ENCODE measurements around the gene QRSL1. TPM values are rescaled to one million over a fixed set of nuclear protein-coding genes. Genes with fewer than 3 reads are reported as not detected.

QRSL1 gene
- total RNA-seq, 2 donors from 2014 or later: 16.0 to 21.1 TPM

- DNase-seq: no peak
- intact Hi-C loops (cut with DNase I): no loop called here
- no peak overlapping the region for H3K4me3 ChIP-seq
- H3K36me3 ChIP-seq: no peaks in the 10 kb centered on the region
- TF ChIP-seq CTCF (IDR thresholded peaks at IDR 0.05): no peak
- no peaks in the 10 kb centered on the region for H3K9me3 ChIP-seq
- no peak overlapping the region for H3K27ac ChIP-seq
- no peak overlapping the region for H3K9ac ChIP-seq (ENCODE audit: low read depth in 2 of 2, low read length in 2 of 2)
- H3K27me3 ChIP-seq: no peaks in the 10 kb centered on the region
- H3K4me1 ChIP-seq: peaks cover 11% of the 10 kb centered on the region
Measured at GRCh38 chr6:106714281-106714680, 84.9 kb downstream of the QRSL1 start.

- Histone ChIP-seq H3K36me3 (no peaks in the 10 kb centered on the region), H3K4me1 (peaks cover 11% of the 10 kb centered on the region), H3K4me3 (no peak overlapping the region), H3K27ac (peak overlapping the region; percentile 57), H3K9me3 (no peaks in the 10 kb centered on the region), H3K9ac (ENCODE audit: low read depth in 2 of 2, low read length in 2 of 2) (peak overlapping the region in 1 of 2 donors; percentile 36), H3K27me3 (no peaks in the 10 kb centered on the region)
- peak; percentile 41 for DNase-seq
- TF ChIP-seq CTCF (IDR thresholded peaks at IDR 0.05): no peak
- intact Hi-C loops (cut with DNase I): no loop called here
Measured at GRCh38 chr6:106715922-106716321, 86.5 kb downstream of the QRSL1 start.

GRCh38 chr6:106716966-106717365, 87.6 kb downstream of the QRSL1 start:
- peak; percentile 29 for DNase-seq
- intact Hi-C loops (cut with DNase I): no loop called here

More at GRCh38 chr6:106716966-106717365, 87.6 kb downstream of the QRSL1 start:
- Histone ChIP-seq H3K27me3 (no peaks in the 10 kb centered on the region), H3K4me1 (peaks cover 11% of the 10 kb centered on the region), H3K4me3 (no peak overlapping the region), H3K9me3 (no peaks in the 10 kb centered on the region), H3K9ac (ENCODE audit: low read depth in 2 of 2, low read length in 2 of 2) (no peak overlapping the region), H3K36me3 (no peaks in the 10 kb centered on the region), H3K27ac (peak overlapping the region; percentile 57)
- no peak for TF ChIP-seq CTCF (IDR thresholded peaks at IDR 0.05)

Other genes starting within 250 kb of the QRSL1 start
- gene RTN4IP1, start 80 bp upstream of the QRSL1 start, total RNA-seq: 10 to 100 TPM; 12.2 to 18.5 TPM